Astrocyte of the spinal cord (primary cell): ENCODE data around the gene EVL.

Experiments used
- DNase-seq: peaks from one replicate; pipeline ENCODE4 v3.0.0; 2011; ENCODE audit warnings: low read depth, low spot score
- H3K4me3 ChIP-seq: 2 replicates; pipeline ENCODE4 v1.5.1; 2011; ENCODE audit warnings: low read depth, mild to moderate bottlenecking, low read length, moderate library complexity
- in situ Hi-C: cut with HindIII; loops from 2 replicates; pipeline ENCODE4 v1.10.0; 2017; ENCODE audit warnings: low sequenced_read_pairs
- TF ChIP-seq, protein P1 (sequence below): IDR thresholded peaks from 2 replicates; pipeline ENCODE4 v1.5.1; 2012; ENCODE audit warnings: low read depth, mild to moderate bottlenecking, low read length, inconsistent platforms

The EVL gene, protein sequence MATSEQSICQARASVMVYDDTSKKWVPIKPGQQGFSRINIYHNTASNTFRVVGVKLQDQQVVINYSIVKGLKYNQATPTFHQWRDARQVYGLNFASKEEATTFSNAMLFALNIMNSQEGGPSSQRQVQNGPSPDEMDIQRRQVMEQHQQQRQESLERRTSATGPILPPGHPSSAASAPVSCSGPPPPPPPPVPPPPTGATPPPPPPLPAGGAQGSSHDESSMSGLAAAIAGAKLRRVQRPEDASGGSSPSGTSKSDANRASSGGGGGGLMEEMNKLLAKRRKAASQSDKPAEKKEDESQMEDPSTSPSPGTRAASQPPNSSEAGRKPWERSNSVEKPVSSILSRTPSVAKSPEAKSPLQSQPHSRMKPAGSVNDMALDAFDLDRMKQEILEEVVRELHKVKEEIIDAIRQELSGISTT

DNA sequence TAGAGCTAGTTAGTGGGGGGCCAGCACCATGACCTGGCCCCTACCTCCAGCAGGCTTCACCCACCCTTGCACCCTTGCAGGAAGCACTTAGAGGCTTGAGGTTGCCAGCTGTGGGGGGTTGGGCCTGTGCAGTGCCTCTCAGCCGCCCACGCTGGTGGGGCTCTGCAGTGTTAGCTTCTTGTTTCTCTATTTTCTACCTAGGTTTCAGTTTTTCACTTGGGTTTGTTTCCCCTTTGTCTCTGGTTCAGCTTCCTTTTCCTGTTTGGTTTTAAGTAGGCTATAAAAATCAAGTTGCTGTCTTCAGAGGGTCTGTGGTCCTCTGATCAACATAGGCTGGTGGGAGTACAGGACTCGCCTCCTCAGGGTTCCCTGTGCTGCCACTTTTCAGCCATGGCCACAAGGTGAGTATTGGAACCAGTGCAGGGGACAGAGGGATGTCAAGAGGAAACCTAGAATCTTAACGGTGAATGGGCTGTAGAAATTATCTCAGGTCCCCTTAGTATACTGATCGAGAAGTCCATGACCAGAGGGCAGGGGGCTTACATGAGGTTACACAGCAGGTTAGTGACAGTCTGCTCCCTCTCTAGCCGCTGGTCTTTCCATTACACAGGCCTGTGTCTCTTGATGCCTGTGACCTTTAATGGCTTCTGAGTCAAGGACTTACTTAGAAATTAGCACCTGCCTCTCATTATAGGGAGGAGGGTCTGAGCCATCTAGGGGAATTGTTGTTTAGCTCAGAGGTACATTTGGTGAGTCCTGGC, at the start of gene EVL:
EVL (plus strand) TSS at position 312 of the 761 bp plus-strand sequence; CDS start at position 391, 79 bp downstream.
- no peak within 1 kb of the TSS for H3K4me3 ChIP-seq
- in situ Hi-C loops: no loop called here
- no peak for DNase-seq
- TF ChIP-seq, protein P1, sequence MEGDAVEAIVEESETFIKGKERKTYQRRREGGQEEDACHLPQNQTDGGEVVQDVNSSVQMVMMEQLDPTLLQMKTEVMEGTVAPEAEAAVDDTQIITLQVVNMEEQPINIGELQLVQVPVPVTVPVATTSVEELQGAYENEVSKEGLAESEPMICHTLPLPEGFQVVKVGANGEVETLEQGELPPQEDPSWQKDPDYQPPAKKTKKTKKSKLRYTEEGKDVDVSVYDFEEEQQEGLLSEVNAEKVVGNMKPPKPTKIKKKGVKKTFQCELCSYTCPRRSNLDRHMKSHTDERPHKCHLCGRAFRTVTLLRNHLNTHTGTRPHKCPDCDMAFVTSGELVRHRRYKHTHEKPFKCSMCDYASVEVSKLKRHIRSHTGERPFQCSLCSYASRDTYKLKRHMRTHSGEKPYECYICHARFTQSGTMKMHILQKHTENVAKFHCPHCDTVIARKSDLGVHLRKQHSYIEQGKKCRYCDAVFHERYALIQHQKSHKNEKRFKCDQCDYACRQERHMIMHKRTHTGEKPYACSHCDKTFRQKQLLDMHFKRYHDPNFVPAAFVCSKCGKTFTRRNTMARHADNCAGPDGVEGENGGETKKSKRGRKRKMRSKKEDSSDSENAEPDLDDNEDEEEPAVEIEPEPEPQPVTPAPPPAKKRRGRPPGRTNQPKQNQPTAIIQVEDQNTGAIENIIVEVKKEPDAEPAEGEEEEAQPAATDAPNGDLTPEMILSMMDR: no peak

DNA sequence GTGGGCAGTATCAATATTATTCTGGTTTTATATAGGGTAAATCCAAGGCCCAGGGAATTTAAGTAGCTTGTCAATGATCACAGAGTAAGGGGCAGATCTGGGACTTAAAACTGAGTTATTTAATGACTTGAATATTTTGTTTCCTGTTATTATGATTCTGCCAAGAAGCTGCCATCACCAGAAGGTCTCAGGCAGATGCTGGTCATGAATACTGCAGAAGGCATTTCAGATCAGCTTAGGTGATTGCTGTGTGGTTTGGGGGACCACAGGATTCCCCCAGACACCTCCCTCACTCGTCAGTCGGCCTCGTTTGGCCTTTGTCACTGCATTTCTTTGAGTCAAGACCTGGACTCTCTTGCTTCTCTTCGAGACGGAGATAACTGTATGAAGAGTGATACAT, 47.7 kb upstream of the EVL start:
- TF ChIP-seq, protein P1: no peak
- no peak overlapping the region for H3K4me3 ChIP-seq
- in situ Hi-C loops: no loop called here
- no peak for DNase-seq

DNA sequence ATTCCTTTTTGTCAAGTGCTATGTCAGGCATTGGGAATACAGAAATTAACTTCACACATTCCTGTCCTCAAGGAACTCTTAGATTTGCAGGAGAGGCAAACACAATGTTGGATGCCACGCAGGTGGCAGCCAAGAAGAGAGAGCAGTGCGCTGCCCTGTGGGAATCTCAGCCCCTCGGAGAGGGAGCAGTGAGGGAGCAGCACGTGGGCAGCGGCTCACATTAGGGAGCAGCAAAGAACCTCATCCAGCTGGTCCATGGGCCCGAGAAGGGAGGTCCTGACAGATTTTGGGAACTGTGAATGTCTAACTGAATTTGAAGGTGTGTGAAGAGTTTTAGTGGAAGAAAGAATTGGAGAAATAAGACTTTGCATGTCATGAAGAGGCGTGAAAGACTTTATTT, 47.2 kb upstream of the EVL start:
- in situ Hi-C loops: no loop called here
- no peak for DNase-seq
- TF ChIP-seq, protein P1: no peak
- H3K4me3 ChIP-seq: no peak overlapping the region

DNA sequence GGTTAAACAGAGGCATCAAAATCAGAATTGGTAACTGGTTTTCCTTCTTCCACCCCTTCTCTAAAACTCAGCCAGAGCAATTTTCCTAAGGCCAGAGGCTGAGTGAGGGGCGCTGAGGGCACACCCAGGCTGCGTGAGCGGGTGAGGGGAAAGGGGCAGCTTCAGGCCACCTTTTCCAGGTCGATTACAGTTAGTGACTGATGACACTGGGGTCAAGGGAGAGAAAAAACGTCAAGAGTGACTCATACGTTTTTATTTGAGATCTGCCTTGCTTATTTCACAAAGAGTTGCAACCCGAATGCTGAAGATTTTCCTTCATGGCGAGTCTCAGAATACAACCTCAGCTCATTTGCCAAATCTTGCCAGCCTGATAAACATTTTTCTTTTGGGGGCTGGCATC, 46.7 kb upstream of the EVL start:
- in situ Hi-C loops: no loop called here
- H3K4me3 ChIP-seq: no peak overlapping the region
- TF ChIP-seq, protein P1: no peak
- DNase-seq: no peak

DNA sequence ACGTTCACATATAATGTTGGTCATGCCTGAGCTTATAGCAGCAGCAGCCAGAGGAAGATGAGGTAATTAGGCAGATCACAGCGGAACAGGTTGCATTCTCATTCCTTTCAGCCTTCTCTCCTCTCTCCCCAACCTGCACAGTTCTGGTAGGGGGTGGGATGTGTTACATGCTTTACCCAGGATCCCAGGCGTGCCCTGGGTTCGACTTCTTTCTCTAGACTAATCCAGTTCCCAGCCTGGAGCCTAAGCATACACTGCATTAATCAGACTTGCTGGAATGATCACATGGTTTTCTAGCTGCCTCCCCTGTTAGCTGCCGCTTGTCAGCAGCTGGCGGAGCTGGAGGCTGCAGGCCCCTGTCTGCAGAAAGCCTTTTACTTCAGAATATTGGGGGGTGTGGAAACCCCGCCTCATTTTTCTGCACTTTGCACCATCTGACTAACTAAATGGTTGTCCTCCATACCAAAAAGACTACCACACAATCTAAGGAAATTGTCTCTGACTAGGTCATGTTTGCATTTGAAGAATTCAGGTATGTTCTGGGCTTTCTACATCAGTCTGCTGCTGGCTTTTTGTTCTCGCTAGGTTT, 46.0 kb upstream of the EVL start:
- no peak overlapping the region for H3K4me3 ChIP-seq
- in situ Hi-C loops: no loop called here

DNA sequence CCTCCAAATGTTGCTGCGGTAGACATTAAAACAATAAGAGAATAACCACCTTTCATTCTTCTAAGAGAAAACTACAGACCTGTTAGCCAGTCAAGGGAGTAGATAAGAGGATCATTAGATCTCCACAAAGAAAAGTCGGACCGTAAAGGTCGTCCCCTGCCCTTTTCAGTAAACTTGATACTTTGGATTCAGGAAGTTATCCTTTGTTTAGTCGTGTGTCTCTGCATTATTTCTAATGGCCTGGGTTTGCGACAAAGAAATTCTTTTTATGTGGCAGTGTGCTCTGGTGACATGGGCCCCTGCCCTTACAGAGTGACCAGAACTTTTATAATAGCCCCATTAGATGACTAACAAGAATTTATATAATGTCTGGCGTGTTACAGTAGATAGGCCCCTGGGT, 44.6 kb upstream of the EVL start:
- TF ChIP-seq, protein P1: no peak
- in situ Hi-C loops: no loop called here
- no peak overlapping the region for H3K4me3 ChIP-seq
- no peak for DNase-seq

More for the DNA sequence above, 46.0 kb upstream of the EVL start:
- TF ChIP-seq, protein P1: no peak
- peak; percentile 40 for DNase-seq
